DND-41 (cell line): ENCODE results near the gene ZDHHC22.

ENCODE experiments used
- EZH2 ChIP-seq: IDR thresholded peaks from 3 replicates; pipeline ENCODE4 v1.6.1; 2012; ENCODE audit warnings: borderline replicate concordance, low read depth, mild to moderate bottlenecking, moderate library complexity, low read length, inconsistent platforms; ENCODE audit not compliant: severe bottlenecking
- TF ChIP-seq, protein P1 (sequence below): IDR thresholded peaks from 2 replicates; pipeline ENCODE4 v1.5.1; 2012; ENCODE audit warnings: borderline replicate concordance, low read length, moderate library complexity, mild to moderate bottlenecking; ENCODE audit not compliant: poor library complexity, severe bottlenecking; ENCODE audit errors: extremely low read depth

DNA sequence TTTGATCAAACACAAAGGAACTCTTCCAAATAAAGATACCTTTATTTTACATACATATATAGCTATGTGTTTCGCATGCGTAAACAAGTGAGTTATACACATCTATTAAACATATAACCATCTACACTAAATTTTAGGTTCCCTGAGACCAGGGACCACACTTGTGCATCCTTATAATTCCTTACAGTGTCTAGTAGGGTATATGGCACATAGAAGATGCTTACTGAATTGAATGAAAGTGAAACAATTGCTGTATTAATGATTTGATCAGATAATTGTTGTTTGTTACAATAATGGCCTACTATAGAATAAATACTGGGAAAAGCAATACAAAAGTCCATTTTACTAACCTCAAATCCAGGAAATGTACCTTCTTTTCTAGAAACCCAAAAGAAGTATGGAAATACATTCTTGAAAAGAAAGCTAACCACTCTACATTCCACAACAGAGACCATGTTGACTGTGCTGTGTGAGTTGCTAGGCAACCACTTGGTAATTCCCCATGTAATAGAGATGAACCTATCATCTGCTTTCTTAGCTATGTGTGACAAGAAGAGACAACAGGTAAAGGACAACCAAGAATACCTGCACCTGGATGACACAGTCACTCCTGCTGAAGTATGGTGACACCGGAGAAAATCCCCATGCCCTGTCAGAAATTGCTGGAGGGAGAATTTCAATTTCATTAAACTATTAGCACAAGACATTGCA lies 55.4 kb downstream of the ZDHHC22 start:
- TF ChIP-seq, protein P1, sequence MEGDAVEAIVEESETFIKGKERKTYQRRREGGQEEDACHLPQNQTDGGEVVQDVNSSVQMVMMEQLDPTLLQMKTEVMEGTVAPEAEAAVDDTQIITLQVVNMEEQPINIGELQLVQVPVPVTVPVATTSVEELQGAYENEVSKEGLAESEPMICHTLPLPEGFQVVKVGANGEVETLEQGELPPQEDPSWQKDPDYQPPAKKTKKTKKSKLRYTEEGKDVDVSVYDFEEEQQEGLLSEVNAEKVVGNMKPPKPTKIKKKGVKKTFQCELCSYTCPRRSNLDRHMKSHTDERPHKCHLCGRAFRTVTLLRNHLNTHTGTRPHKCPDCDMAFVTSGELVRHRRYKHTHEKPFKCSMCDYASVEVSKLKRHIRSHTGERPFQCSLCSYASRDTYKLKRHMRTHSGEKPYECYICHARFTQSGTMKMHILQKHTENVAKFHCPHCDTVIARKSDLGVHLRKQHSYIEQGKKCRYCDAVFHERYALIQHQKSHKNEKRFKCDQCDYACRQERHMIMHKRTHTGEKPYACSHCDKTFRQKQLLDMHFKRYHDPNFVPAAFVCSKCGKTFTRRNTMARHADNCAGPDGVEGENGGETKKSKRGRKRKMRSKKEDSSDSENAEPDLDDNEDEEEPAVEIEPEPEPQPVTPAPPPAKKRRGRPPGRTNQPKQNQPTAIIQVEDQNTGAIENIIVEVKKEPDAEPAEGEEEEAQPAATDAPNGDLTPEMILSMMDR = no peak
- no peak for TF ChIP-seq EZH2
